Thyroid gland (tissue), 4 donors: ENCODE data around the gene SUPT5H. TPM values are rescaled to one million over a fixed set of nuclear protein-coding genes. Genes with fewer than 3 reads are reported as not detected.

Experiments
- DNase-seq, 2 donors: peaks; one replicate each; pipeline ENCODE4 v3.0.0-alpha.2; 2019
- H3K27ac ChIP-seq, 3 donors: fragments of 200-600 bp; sonication (generic); 1 replicate in 2 of 3; 2 replicates in 1 of 3; pipeline ENCODE4 v1.5.1; 2016 to 2019; ENCODE audit warnings: mild to moderate bottlenecking in 1 of 3, moderate library complexity in 1 of 3
- H3K27me3 ChIP-seq: fragments of 200-600 bp; sonication (generic); one replicate; pipeline ENCODE4 v1.5.1; 2019
- H3K36me3 ChIP-seq, 2 donors: fragments of 200-600 bp; sonication (generic); one replicate each; pipeline ENCODE4 v1.5.1; 2016 to 2019
- H3K4me1 ChIP-seq, 2 donors: fragments of 200-600 bp; sonication (generic); one replicate each; pipeline ENCODE4 v1.5.1; 2017 to 2019
- H3K4me3 ChIP-seq, 3 donors: fragments of 200-600 bp; sonication (generic); replicated peaks in 1 of 3; 1 replicate in 2 of 3; 2 replicates in 1 of 3; pipeline ENCODE4 v1.5.1; 2016; ENCODE audit warnings: mild to moderate bottlenecking in 1 of 3
- H3K9me3 ChIP-seq: fragments of 200-600 bp; sonication (generic); one replicate; pipeline ENCODE4 v1.5.1; 2017
- CTCF ChIP-seq, 6 experiments: fragments of 200-600 bp in 3 of 6; fragments of 450-650 bp in 3 of 6; sonication (generic) in 3 of 6; IDR thresholded peaks; one replicate each; pipeline ENCODE4 v1.5.1; 2016 to 2019; ENCODE audit warnings: antibody characterized with exemption in 6 of 6, mild to moderate bottlenecking in 2 of 6, inconsistent platforms in 1 of 6, moderate library complexity in 1 of 6
- POLR2A ChIP-seq, 2 donors: fragments of 450-650 bp; IDR thresholded peaks; one replicate each; pipeline ENCODE4 v1.6.1; 2017; ENCODE audit warnings: antibody characterized with exemption in 2 of 2, mild to moderate bottlenecking in 2 of 2, moderate library complexity in 1 of 2
- WGBS, 2 donors: methylation state at CpG; one replicate each; pipeline ENCODE4 v1.1.5; 2017; 5-methylcytosine and 5-hydroxymethylcytosine counted together
- intact Hi-C: fragments of 100-400 bp; cut with DNase I; formaldehyde crosslinking; loops from one replicate; pipeline ENCODE4 v1.15.1; 2023
- total RNA-seq, 4 donors: library from RNA; depleted of rRNA; stranded (reverse); fragments of >200 nt; gene quantifications; one replicate each; pipeline ENCODE4 v1.2.3, GENCODE V29; 2016

SUPT5H gene
- total RNA-seq, 4 donors from 2014 or later, result 93.6 to 203 (median 116) TPM

GRCh38 chr19:39432677-39433025 lies 12.7 kb upstream of the SUPT5H start:
- no peak for DNase-seq
- Histone ChIP-seq H3K4me3 (no peak overlapping the region), H3K27me3 (no peaks in the 10 kb centered on the region), H3K36me3 (peaks cover 21 to 24% of the 10 kb centered on the region in 2 donors), H3K27ac (no peak overlapping the region), H3K4me1 (peaks cover 25 to 48% of the 10 kb centered on the region in 2 donors), H3K9me3 (no peaks in the 10 kb centered on the region)
- TF ChIP-seq CTCF (IDR thresholded peaks at IDR 0.05) (no peak), POLR2A (IDR thresholded peaks at IDR 0.05) (no peak)
- WGBS, 2 donors, result 94 to 95% methylated on average over 8 of the region's 8 CpGs
- intact Hi-C loops, result no loop called here

- intact Hi-C loops, result no loop called here
- H3K27me3 ChIP-seq, result no peaks in the 10 kb centered on the region
- no peak for DNase-seq
- 90 to 99% methylated on average over 8 of the region's 8 CpGs for WGBS, 2 donors
- TF ChIP-seq CTCF (IDR thresholded peaks at IDR 0.05), result no peak
- TF ChIP-seq POLR2A (IDR thresholded peaks at IDR 0.05), result no peak
- H3K27ac ChIP-seq, result no peak overlapping the region
- peaks cover 19 to 42% of the 10 kb centered on the region in 2 donors for H3K4me1 ChIP-seq
- no peaks in the 10 kb centered on the region for H3K9me3 ChIP-seq
- no peak overlapping the region for H3K4me3 ChIP-seq
- H3K36me3 ChIP-seq, result peaks cover 21 to 24% of the 10 kb centered on the region in 2 donors
These were observed 11.8 kb upstream of the SUPT5H start for GRCh38 chr19:39433480-39434079.

GRCh38 chr19:39434123-39435076 lies 11.0 kb upstream of the SUPT5H start:
- TF ChIP-seq POLR2A (IDR thresholded peaks at IDR 0.05) (no peak), CTCF (IDR thresholded peaks at IDR 0.05) (no peak)
- peak overlapping the region in 2 of 3 donors; percentile 64 to 76 for H3K27ac ChIP-seq
- peaks cover 19 to 35% of the 10 kb centered on the region in 2 donors for H3K4me1 ChIP-seq
- no peaks in the 10 kb centered on the region for H3K9me3 ChIP-seq
- no peak for DNase-seq
- WGBS, 2 donors, result 50 to 78% methylated on average over 10 of the region's 10 CpGs
- H3K4me3 ChIP-seq, result peak overlapping the region in 1 of 3 donors; percentile 99
- peaks cover 21 to 24% of the 10 kb centered on the region in 2 donors for H3K36me3 ChIP-seq
- H3K27me3 ChIP-seq, result no peaks in the 10 kb centered on the region
- intact Hi-C loops, result no loop called here

- Histone ChIP-seq H3K36me3 (peaks cover 21 to 24% of the 10 kb centered on the region in 2 donors), H3K9me3 (no peaks in the 10 kb centered on the region), H3K4me3 (peak within 1 kb of the TSS; percentile 87 to 99 (median 97)), H3K27ac (peak within 1 kb of the TSS; percentile 71 to 81 (median 76)), H3K4me1 (peaks cover 18 to 30% of the 10 kb centered on the region in 2 donors), H3K27me3 (no peaks in the 10 kb centered on the region)
- intact Hi-C loops, result no loop called here
- WGBS, 2 donors, result 0 to 1% methylated on average over 29 to 37 of the region's 61 CpGs
- peak; percentile 98 for DNase-seq
- TF ChIP-seq POLR2A (IDR thresholded peaks at IDR 0.05) (peak; percentile 60 to 94), CTCF (IDR thresholded peaks at IDR 0.05) (peak in 1 of 6 experiments; percentile 4)
These were observed 9.7 kb upstream of the SUPT5H start, which contains the start of gene RPS16 for GRCh38 chr19:39435499-39436349. RPS16 (minus strand) TSS chr19:39435949; CDS start chr19:39435895, 54 bp downstream.
